DMS114 treated with DMSO at 0.1 percent for 48 hours (cell line): Measurements from ENCODE around the gene PIP5K1B.

Experiments used
- DNase-seq: peaks from one replicate; lab custom pipeline; 2025; ENCODE audit not compliant: unreplicated experiment; lab: John Stamatoyannopoulos, UW

The PIP5K1B gene

DNA sequence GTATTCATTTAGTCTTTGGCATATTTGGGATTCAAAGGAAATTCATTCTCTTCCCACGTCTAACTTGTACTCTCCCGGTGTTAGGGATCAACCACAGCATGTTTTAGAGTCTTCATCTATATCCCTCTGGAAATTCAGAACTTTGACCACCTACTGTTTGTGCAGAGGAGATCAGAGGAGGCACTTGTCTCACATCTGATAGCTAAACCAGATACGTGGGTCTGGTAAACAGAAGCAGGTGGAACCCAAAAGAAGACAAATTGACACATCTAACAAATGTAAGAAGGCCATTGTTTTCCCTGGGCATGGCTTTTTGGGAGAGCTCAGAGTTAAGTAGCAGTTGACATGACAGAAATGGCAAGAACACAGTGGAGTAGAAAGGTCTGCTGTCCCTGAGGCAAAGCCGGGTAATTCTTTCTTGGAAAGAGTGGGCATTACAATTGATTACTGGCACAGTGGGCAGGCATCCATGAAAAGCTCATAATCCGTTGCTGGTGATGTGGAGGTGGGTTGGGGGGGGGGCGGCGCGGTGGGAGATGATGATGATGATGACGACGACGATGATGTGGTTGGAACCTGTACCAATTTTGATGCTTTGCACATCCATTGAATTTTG is 27.5 kb downstream of the PIP5K1B start:
- no peak for DNase-seq

- no peak for DNase-seq
Observed at GRCh38 chr9:68733021-68733405, 28.0 kb downstream of the PIP5K1B start.

GRCh38 chr9:68738358-68738757 is 33.3 kb downstream of the PIP5K1B start:
- DNase-seq: no peak

DNA sequence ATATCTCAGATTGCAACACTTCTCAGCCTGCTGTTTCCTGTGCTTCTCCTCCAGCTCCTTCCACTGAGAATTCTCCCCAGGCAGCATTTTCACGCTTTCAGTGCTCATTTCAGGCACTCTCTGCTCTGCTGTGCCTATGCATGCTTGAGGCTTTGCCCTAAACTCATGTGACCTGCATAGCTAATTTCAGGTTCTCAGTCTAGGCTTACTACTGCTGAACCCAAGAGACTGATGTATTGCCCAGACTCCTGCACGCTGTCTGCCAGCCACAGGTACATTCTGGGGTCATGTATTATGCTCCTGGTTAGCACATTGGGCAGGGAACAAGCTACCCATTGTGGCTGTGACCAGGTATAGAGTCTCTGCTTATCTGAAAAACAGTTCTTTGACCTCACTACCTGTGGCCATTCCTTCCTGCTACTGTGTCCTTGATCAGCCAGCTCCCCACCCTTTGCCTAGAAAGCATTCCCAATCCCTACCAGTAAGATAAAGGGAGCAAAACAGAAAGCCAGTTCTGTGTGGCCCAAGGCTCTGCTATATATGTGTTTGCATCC is 34.7 kb downstream of the PIP5K1B start:
- no peak for DNase-seq

DNA sequence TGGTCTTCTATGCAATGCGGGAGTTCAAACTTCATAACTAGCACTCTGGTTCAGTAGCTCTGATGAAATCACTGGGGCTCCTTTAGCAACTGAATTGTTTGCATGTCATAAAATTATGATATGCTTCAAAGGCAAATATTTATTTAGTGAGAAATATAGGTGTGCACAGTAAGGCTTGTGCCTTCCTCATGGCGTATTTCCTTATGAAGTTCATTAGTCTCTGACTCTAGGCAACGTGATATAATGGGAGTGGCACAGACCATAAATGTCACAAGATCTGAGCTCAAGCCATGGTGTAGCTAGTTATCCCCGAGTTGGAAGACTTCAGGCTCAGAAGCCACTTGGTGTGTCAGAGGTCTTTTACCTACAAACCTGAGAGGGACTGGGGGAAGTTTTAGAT is 35.5 kb downstream of the PIP5K1B start:
- DNase-seq: no peak

DNA sequence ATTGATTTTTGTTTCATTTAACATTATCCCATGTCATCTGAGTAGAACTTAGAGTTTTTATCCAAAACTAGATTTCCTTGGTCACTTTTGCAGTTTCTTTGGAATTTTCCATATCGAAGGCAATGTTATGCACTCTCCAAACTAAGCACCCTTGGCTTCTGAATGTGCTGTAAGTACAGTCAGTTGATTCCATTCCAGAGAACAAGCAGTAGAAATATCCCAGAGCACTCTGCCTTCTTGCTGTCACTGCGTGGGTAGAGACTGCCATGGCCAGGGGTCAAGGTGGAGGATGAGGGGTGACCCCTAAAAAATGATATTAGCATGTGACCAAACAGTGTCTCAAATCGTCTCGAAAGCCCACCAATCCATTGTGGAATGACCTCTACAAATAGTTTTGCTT is 36.2 kb downstream of the PIP5K1B start:
- no peak for DNase-seq

DNA sequence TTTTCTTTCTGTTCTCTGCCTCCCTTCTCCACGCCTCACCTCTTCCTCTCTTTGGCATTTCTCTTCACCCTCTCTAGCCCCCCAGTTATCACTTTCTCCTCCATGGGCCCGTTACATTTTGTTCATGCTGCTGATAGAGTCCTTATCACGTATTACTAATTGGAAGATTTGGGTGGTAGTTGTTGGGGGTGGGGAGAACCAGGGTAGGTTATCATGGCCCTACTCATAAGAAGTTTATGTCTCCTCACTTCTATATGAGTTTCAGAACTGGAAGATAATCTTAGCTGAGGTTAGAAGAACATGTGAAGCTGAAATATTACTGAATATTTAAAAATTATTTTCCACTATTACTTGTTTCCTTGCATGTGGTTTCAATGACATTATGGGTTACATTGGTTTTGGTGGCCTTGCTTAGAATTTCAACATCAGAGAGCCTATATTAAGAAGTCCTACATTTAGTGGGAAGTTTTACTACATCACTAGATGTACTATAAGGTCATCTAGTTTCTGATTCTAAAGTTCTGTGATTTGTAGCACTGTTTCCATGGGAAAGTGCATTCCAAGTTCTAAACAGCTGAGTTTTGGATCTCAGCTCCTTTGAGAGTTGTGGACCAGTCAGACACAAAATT is 36.8 kb downstream of the PIP5K1B start:
- DNase-seq: no peak

GRCh38 chr9:68742333-68742730 is 37.3 kb downstream of the PIP5K1B start:
- no peak for DNase-seq

GRCh38 chr9:68744426-68744825 is 39.4 kb downstream of the PIP5K1B start:
- DNase-seq: no peak

DNA sequence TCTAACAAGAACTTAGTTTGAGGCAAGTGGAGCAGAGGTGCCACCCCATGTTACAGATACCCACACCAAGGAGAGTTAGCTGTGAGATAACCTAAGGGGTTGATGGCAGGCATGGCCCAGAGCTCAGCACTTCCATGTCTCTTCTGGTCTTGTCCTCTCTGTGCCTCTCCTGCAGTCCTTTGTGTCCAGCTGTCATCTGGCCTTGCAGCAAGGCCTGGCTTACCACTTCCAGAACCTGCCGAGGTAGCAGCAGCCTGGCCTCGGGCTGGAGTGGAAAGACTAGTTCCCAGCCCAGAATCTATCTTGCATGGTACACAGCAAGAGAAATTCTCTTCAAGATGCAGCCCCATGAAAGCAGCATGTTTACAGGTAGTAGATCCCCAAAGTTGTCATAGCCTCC is 41.5 kb downstream of the PIP5K1B start:
- DNase-seq: no peak

DNA sequence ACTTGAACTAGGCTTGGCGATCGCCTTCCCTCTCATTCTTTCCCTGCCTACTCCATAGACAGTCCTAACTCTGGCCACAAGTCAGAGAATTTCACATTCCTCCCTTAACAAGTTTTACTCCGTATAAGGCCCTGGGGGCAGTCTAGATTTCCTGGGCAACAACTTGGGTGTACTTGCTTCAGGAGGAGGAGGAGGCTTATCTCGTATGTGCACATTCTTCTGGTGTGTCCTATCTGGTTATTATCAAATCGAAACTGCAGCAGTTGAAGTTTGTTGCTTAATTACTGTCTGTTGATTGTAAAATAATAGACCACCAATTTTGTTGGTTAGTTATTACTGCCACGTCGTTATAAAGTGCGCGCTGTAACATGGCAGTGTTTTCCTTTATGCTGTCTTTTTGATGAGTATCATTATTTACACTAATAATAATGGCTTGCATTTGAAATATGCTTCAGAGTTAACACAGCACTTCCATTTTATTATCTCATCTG is 42.0 kb downstream of the PIP5K1B start:
- DNase-seq: no peak

- DNase-seq: no peak
Observed at GRCh38 chr9:68749135-68749534, 44.1 kb downstream of the PIP5K1B start.

DNA sequence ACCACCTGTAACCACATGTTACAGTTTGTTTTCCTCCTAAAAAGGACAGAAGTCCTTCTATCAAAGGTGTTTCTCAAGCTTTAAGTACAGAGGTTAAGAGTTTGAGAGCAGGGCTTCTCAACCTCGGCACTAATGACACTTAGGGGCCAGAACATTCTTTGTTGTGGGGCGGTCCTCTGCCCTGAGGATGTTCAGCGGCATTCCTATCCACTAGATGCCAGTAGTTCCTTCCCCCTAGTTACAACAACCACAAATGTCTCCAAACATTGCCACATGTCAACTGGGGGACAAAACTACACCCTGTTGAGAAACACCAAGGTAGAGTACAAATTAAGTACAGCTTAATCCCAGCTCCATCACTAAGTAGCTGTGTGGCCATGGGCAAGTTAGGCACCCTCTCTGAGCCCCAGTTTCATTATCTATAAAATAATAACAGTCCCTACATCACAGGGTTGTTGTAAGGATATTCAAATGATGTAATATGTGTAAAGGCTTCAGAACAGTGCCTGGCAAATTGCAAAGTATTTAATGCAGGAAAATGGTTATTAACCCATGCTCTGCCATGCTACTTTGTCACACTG is 44.6 kb downstream of the PIP5K1B start:
- DNase-seq: no peak

DNA sequence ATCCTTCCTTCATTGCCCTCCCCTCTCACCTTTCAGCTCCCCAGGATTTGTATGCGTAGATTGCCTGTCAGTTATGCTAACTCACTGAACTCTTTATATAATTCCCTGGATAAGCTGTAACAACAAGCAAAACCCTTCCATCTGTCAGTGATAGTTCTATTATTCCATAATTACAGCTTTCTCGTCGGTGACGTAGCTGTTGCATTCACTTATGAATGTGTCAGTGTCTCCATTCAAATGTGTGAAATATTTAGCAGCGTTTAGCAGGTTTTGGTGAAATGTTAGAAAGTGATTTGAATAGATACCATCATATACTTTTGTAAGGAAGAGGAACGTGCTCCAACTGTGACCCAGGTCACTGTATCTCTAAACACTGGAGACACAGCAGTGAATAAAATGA is 45.2 kb downstream of the PIP5K1B start:
- no peak for DNase-seq

- DNase-seq: no peak
Observed at GRCh38 chr9:68750786-68751185, 45.7 kb downstream of the PIP5K1B start.

DNA sequence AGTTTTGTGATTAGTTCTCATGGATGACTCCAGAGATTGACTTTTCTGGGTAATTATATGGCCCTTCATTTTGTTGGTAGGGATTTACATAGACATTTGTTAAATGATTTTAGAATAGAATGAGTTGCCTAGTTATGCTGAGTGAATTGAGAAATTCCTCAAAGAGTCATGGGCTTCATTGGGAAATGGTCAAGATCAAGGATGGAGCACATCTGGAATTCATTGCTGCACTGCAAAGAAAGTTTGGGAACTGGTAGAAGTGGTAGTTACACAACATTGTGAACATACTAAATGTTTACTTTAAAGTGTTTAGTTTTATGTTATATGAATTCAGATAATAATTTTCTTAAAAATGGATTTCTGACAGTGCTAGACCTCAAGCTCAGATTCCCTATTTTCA is 46.5 kb downstream of the PIP5K1B start:
- DNase-seq: no peak

- no peak for DNase-seq
Observed at GRCh38 chr9:68755051-68755450, 50.0 kb downstream of the PIP5K1B start.

DNA sequence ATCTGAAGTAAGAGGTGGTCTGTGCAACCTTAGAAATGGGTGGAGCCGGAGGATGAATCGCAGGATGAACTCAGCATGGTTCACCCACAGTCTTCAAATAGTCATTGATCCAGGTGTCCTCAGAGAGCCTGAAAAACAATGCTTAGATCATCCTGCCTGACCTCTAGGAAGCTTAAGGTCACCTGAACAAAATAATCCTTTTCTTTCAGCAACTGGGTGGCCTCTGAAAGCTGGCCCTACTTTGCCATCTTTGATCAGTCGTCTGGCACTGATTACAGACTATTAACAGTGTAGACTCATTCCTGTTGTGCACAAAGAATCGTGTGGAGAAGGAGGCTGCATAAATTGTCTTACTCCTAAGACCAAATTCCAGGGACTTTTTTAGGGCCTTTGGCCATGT is 50.7 kb downstream of the PIP5K1B start:
- no peak for DNase-seq

DNA sequence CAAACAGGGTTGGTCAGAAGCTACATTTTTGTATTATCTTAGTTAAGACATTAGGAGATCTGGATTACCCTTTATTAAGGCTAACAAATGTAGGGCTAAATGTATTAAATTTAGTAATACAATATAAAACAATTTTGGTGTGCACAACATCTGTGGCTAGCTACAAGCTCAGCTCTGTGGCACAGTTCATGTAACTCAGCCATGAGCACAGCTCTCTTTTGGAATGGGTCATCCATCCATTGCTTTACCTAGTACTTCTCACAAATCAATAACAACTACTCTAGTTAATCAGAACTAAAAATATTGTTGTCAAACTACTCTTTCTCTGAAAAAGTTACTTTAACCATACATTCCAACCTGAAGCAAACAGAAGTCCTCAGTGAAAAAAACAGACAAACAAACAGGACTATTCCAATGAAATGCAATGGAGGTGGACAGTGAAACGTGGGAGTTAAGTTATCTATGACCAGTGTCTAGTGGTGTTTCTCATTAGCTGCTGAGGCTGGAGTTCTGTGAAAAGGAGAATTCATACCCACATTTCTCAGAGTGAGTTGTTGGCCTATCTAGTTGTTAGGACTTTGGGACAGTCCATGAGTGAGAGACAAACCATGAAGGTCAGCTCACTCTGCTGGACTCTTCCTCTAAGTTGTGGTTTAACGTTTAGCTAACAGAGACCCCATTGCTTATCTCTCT is 55.1 kb downstream of the PIP5K1B start:
- no peak for DNase-seq

- DNase-seq: no peak
Observed at GRCh38 chr9:68760674-68761333, 55.8 kb downstream of the PIP5K1B start.

DNA sequence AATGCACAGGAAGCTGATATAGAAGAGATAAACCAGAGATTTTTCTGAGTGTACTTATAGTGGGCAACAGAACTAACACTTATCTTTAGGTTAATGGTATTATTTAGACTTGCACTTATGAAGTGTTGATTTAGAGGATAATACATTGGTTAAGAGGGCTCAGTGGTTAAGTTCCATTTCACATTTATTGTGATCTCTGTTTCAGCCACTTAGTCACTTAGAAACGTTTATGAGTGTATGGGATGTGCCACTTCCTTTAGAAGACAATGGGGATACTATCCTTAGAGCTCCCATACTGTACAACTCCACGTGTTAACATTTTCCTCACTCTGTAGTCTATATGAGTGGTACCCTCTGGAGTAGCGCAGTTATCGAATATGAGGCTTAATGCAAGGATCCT is 57.5 kb downstream of the PIP5K1B start:
- DNase-seq: no peak
